ENCODE results near the gene CEBPG. TPM values are rescaled to one million over a fixed set of nuclear protein-coding genes. Genes with fewer than 3 reads are reported as not detected.

Gene CEBPG
- polyA plus RNA-seq, 1 donor from 2014 or later, result 67.5 TPM

- H3K9me3 ChIP-seq (ENCODE audit: low read length), result no peaks in the 10 kb centered on the region
- no peaks in the 10 kb centered on the region for H4K20me1 ChIP-seq (ENCODE audit: insufficient read depth)
- no peak overlapping the region for H3K4me2 ChIP-seq (ENCODE audit: low read length)
- no peak for TF ChIP-seq SMC3 (conservative IDR thresholded peaks at IDR 0.05; ENCODE audit: poor library complexity)
- H3K36me3 ChIP-seq (ENCODE audit: insufficient read depth, low read length), result no peaks in the 10 kb centered on the region
- H3K4me3 ChIP-seq (ENCODE audit: low read length), result no peak overlapping the region
- H3K27me3 ChIP-seq (ENCODE audit: insufficient read depth, low read depth, low read length), result no peaks in the 10 kb centered on the region
- H3F3A ChIP-seq (ENCODE audit: insufficient read depth, low read length, poor library complexity, severe bottlenecking), result no peaks in the 10 kb centered on the region
- no peaks in the 10 kb centered on the region for H3K9me2 ChIP-seq (ENCODE audit: insufficient read depth, low read length)
- no peak overlapping the region for H3K9ac ChIP-seq (ENCODE audit: low read length)
- no peak overlapping the region for H2AFZ ChIP-seq (ENCODE audit: low read depth, low read length)
- no peaks in the 10 kb centered on the region for H3K79me2 ChIP-seq (replicated peaks; ENCODE audit: insufficient read depth, low read length)
- no peak overlapping the region for H3K27ac ChIP-seq (ENCODE audit: low read length)
Measured at GRCh38 chr19:33368074-33368864, 5.2 kb upstream of the CEBPG start.

GRCh38 chr19:33370783-33371182 lies 2.7 kb upstream of the CEBPG start:
- no peak overlapping the region for H3K9ac ChIP-seq (ENCODE audit: low read length)
- H3K4me3 ChIP-seq (ENCODE audit: low read length), result no peak overlapping the region
- H3K9me2 ChIP-seq (ENCODE audit: insufficient read depth, low read length), result no peaks in the 10 kb centered on the region
- no peak overlapping the region for H3K27ac ChIP-seq (ENCODE audit: low read length)
- H4K20me1 ChIP-seq (ENCODE audit: insufficient read depth), result peaks cover 7% of the 10 kb centered on the region
- H3K79me2 ChIP-seq (replicated peaks; ENCODE audit: insufficient read depth, low read length), result peaks cover 17% of the 10 kb centered on the region
- TF ChIP-seq EP300 (conservative IDR thresholded peaks at IDR 0.05; ENCODE audit: poor library complexity, severe bottlenecking), result no peak
- TF ChIP-seq POLR2AphosphoS5 (IDR thresholded peaks at IDR 0.05), result no peak
- no peak for TF ChIP-seq SMC3 (conservative IDR thresholded peaks at IDR 0.05; ENCODE audit: poor library complexity)
- TF ChIP-seq RAD21 (conservative IDR thresholded peaks at IDR 0.05), result no peak
- no peak for TF ChIP-seq EZH2 (IDR thresholded peaks at IDR 0.05; ENCODE audit: borderline replicate concordance, insufficient read depth, low read length, poor library complexity, severe bottlenecking)
- TF ChIP-seq REST (IDR thresholded peaks at IDR 0.05; ENCODE audit: borderline replicate concordance), result no peak
- TF ChIP-seq, protein P1, sequence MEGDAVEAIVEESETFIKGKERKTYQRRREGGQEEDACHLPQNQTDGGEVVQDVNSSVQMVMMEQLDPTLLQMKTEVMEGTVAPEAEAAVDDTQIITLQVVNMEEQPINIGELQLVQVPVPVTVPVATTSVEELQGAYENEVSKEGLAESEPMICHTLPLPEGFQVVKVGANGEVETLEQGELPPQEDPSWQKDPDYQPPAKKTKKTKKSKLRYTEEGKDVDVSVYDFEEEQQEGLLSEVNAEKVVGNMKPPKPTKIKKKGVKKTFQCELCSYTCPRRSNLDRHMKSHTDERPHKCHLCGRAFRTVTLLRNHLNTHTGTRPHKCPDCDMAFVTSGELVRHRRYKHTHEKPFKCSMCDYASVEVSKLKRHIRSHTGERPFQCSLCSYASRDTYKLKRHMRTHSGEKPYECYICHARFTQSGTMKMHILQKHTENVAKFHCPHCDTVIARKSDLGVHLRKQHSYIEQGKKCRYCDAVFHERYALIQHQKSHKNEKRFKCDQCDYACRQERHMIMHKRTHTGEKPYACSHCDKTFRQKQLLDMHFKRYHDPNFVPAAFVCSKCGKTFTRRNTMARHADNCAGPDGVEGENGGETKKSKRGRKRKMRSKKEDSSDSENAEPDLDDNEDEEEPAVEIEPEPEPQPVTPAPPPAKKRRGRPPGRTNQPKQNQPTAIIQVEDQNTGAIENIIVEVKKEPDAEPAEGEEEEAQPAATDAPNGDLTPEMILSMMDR (IDR thresholded peaks at IDR 0.05; ENCODE audit: poor library complexity, severe bottlenecking), result no peak
- TF ChIP-seq TAF1 (IDR thresholded peaks at IDR 0.05; ENCODE audit: low read depth), result no peak
- TF ChIP-seq MXI1 (conservative IDR thresholded peaks at IDR 0.05; ENCODE audit: poor library complexity, severe bottlenecking), result no peak
- no peaks in the 10 kb centered on the region for H3K27me3 ChIP-seq (ENCODE audit: insufficient read depth, low read depth, low read length)
- H3K4me2 ChIP-seq (ENCODE audit: low read length), result no peak overlapping the region
- no peaks in the 10 kb centered on the region for H3F3A ChIP-seq (ENCODE audit: insufficient read depth, low read length, poor library complexity, severe bottlenecking)
- no peaks in the 10 kb centered on the region for H3K36me3 ChIP-seq (ENCODE audit: insufficient read depth, low read length)
- no peak overlapping the region for H2AFZ ChIP-seq (ENCODE audit: low read depth, low read length)
- no peaks in the 10 kb centered on the region for H3K9me3 ChIP-seq (ENCODE audit: low read length)
